ENCODE data around the gene SF1.

GRCh38 chr11:64800303-64801157 lies 22.2 kb upstream of the SF1 start:
- TF ChIP-seq CTCF (conservative IDR thresholded peaks at IDR 0.05; ENCODE audit: low read depth, low read length) (no peak), CHD1 (IDR thresholded peaks at IDR 0.05; ENCODE audit: low read depth, low read length) (no peak), POLR2A (IDR thresholded peaks at IDR 0.05; ENCODE audit: low read depth, low read length) (no peak), MAZ (IDR thresholded peaks at IDR 0.05; ENCODE audit: borderline replicate concordance, low read depth, low read length) (no peak), MXI1 (IDR thresholded peaks at IDR 0.05; ENCODE audit: borderline replicate concordance, low read depth, low read length) (no peak), USF2 (IDR thresholded peaks at IDR 0.05; ENCODE audit: low read depth, low read length) (no peak), RFX5 (IDR thresholded peaks at IDR 0.05; ENCODE audit: low read depth, low read length) (no peak), RAD21 (IDR thresholded peaks at IDR 0.05; ENCODE audit: low read length) (no peak), SMC3 (IDR thresholded peaks at IDR 0.05; ENCODE audit: low read depth, low read length) (no peak), RCOR1 (IDR thresholded peaks at IDR 0.05; ENCODE audit: insufficient replicate concordance, low read length) (no peak)
